ENCODE measurements around the gene CHCHD2.
"Not testable (repeated sequence)": the region's sequence is repeated elsewhere in the genome, so short reads cannot be mapped to it uniquely, and the experiment has no call there.

Gene CHCHD2

GRCh38 chr7:56106108-56107073 is at the start of gene CHCHD2:
TSS of gene CHCHD2 (minus strand) at chr7:56106476. CDS start at chr7:56106413, 63 bp downstream.
- peak; percentile 81 to 84 for DNase-seq

- DNase-seq = not testable (repeated sequence)
These were observed 24.8 kb upstream of the CHCHD2 start for GRCh38 chr7:56131062-56131461.

DNA sequence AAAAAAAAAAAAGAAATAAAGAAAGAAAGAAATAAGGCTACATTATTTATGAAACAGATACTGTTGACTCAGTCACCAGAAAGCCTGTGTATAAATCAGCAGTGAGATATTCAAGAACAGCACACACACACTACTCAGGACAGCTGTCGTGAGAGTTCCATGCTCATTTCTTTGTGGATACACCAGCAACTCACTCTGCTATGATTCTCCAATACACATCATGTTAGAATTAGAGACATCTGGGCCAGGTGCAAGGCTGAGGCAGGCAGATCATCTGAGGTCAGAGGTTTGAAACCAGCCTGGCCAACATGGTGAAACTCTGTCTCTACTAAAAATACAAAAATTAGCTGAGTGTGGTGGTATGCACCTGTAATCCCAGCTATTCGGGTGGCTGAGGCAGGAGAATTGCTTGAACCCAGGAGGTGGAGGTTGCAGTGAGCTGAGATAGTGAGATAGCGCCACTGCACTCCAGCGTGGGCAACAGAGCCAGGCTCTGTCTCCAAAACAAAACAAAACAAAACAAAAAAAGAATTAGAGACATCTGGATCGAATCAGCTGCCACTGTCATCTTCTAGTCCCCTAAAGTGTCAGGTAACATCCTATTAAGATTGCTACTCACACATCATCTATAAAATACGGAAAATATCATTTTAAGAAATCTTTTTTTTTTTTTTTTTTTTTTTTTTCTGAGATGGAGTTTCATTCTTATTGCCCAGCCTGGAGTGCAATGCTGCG is 21.1 kb upstream of the CHCHD2 start:
- DNase-seq = no peak

- no peak for DNase-seq
These were observed 19.6 kb upstream of the CHCHD2 start for GRCh38 chr7:56125831-56126230.

- no peak for DNase-seq
These were observed 18.7 kb upstream of the CHCHD2 start for GRCh38 chr7:56124981-56125380.

DNA sequence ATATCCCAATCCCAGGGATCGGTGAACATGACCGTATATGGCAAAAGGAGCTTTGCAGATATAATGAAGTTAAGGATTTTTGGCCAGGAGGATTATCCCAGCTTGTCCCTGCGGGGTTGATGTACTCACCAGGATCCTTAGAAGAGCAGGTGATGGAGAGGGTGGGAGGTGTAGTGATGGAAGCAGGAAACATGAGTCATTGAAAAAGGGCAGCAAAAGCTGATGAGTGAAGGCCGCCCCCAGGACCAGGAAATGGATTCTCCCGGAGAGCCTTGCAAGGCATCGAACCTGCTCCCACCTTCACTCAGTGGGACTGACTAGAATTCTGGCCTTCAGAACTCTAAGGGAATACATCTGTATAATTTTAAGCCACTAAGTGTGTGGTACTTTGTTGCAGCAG is 15.2 kb upstream of the CHCHD2 start:
- DNase-seq = no peak

DNA sequence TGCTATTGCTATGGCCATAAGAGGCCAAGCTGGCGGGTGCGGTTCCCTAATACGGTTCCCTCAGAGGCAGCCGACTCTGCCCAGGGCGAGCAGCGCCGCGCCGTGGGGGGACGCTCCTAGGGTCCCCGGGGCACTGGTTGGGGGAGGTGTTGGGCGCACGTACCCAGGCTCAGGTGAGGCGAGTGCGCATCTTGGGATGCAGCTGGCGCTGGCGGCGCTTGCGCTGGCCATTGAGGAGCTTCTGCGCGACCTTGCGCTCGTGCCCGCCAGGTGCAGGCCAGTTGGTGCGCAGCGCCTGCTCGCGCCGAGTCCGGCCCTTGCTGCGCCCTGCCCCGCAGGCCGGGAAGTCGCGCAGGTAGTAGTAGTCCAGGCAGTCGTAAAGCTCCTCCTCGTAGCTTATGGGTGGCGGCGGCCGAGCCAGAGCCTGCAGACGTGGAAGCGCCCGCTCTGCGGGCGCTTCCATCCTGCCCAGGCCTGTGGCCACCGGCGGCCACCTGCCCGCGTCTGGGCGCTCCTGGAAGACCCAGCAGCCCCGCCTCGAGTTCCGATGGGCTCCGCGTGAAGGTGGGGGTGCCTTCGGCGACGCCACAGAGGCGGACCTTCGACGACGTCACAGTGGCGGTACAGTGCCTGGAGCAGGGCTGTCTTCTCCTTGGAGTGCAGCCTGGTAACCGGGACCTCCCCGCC is 9.7 kb upstream of the CHCHD2 start, which contains the start of gene NUPR2:
Gene NUPR2 (minus strand): TSS at position 566 of the 687 bp plus-strand sequence. CDS start 103 bp downstream, at position 463.
- no peak for DNase-seq

- DNase-seq = not testable (repeated sequence)
These were observed 6.0 kb upstream of the CHCHD2 start for GRCh38 chr7:56112244-56112643.

DNA sequence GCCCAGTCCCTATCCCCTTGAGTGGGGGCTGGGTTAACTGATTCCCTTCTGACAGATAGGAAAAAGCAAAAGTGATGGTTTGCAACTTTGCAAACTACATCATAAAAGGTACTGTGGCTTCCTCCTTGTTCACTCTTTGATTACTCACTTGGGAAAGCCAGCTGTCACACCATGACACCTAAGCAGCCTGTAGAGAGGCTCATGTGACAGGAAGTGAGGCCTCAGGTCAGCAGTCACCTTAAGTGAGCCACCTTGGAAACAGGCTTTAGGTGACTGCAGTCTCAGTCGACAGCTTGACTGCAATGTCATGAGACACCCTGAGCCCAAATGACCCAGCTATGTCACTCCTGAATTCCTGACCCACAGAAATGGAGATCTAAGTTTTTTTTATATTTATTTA is 4.3 kb upstream of the CHCHD2 start:
- no peak for DNase-seq

DNA sequence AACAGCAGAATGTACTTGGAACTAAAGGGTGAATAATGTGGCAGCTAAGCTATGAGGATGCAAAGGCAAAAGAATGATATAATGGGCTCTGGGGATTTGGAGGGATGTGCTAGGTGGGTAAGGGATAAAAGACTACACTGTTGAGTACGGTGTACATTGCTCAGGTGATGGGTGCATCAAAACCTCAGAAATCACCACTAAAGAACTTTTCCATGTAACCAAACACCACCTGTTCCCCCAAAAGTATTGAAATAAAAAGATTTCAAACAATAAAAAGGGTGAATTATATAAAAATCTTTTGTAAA is 1.6 kb upstream of the CHCHD2 start:
- DNase-seq = no peak

DNA sequence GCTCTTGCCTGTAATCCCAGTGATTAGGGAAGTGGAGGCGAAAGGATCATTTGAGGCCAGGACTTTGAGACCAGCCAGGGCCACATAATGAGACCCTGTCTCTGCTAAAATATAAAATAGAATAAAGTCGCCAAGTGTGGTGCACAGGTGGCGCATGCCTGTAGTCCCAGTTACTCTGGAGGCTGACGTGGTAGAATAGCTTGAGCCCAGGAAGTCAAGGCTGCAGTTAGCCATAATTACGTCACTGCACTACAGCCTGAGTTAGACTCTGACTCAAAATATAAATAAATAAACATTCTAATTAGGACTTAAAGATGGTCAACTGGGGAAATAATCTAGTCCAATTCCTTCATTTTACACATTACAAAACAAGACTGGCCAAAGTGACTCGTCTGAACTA is 768 bp downstream of the CHCHD2 start:
- DNase-seq = peak in 1 of 2 donors; percentile 5

- not testable (repeated sequence) for DNase-seq
These were observed 2.1 kb downstream of the CHCHD2 start for GRCh38 chr7:56104138-56104537.

DNA sequence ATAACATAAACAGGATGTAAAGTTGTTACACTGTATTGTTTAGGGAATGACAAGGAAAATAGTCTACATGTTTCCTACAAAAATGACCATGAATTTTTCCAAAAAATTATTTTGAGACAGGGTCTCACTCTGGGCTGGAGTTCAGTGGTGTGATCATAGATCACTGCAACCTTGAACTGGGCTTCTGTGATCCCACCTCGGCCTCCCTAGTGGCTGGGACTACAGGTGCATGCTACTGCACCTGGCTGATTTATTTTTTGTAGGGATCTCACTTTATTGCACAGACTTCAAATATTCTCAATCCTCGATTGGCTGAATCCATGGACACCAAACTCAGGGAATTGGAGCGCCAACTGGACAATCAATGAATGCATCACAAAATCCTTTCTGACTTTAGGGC is 6.6 kb downstream of the CHCHD2 start:
- no peak for DNase-seq

DNA sequence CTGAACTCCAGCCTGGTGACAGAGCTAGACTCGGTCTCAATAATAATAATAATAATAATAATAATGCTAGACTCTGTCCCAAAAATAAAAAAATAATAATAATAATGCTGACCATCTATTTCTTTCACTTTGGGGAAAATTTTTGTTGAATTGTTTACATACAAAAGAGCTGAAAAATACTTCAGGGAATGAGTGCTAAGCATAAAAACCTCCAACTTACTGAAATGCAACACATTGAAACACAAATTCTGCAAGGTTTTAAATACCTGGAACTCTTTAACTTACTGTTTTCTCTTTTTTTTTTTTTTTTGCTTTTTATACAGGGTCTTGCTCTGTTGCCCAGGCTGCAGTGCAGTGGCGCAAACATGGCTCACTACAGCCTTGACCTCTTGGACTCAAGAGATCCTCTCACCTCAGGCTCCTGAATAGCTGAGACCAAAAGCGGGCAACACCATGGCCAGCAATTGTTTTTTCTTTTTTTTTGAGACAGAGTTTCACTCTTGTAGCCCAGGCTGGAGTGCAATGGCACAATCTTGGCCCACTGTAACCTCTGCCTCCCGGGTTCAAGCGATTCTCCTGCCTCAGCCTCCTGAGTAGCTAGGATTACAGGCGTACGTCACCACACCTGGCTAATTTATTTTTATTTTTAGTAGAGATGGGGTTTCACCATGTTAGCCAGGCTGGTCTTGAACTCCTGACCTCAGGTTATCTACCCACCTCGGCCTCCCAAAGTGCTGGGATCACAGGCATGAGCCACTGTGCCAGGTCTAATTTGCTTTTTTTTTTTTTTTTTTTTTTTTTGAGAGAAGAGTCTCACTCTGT is 7.9 kb downstream of the CHCHD2 start:
- not testable (repeated sequence) for DNase-seq

DNA sequence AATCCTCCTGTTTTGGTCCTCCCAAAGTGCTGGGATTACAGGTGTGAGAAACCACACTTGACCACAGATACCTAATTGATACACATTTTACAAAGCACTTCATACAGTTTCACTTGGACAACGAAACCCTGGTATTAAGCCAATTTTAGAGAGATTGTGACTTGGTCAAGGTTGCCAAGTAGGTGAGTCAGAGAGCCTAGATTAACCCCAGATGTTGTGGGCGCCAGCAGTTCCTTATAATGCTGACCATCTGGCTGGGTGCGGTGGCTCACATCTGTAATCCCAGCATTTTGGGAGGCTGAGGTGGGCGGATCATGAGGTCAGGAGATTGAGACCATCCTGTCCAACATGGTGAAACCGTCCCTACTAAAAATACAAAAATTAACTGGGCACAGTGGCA is 8.6 kb downstream of the CHCHD2 start:
- no peak for DNase-seq

DNA sequence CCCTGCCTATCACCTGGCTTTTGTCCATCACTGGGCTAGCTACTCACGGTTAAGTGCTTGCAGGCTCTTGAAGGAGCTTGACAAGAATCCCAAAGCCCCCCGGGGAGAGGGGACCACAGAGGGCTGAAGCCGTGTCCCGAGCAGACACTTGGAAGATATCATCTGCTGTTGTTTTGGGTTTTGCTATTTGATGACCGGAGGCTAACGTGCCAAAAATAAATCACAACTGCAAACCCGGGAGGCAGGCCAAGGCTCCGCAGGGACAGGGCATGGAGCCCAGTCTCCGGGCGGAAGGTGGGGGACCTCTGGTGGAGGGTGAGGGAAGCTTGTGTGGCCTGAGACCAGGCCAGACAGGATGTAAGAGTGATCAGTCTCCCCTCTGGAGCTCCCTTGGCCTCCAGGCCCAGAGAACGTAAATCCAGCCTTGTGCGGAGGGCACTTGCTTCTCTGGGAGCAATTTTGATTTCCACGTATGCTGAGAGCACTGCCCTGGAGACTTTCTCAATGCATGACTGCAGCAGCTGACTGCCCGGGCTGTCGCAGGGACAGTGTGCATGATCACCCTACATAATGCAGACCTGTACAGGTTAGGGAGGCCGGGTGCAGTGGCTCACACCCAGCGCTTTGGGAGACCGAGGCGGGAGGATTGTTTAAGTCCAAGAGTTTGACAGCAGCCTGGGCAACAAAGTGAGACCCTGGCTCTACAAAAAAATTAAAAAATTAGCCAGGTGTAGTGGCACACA is 13.3 kb downstream of the CHCHD2 start, which contains the start of gene PHKG1:
Gene PHKG1 (minus strand): TSS at position 164 of the 743 bp plus-strand sequence. CDS start 4,011 bp downstream, outside the sequence.
- DNase-seq = no peak

GRCh38 chr7:56092388-56092787 is 13.9 kb downstream of the CHCHD2 start:
- DNase-seq = not testable (repeated sequence)

- no peak for DNase-seq
These were observed 14.7 kb downstream of the CHCHD2 start for GRCh38 chr7:56091591-56091990.

DNA sequence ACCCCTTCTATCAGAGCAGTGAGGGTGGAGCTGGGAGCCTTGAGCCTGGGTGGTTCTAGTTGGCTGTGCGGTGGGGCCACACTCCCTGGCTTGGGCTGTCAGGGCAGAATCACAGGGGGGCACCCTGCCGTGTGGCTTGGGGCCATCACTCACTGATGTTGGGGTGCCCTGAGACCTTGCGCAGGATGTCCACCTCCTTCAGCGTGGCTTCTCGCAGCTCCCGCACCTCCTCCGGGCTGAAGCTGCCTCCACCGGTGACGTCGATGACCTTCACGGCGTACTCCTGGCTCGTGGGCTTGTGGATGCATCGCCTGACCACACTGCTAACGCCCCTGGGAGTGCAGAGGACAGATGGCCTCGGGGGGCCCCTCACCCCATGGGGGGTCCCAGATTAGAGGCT is 18.8 kb downstream of the CHCHD2 start:
- no peak for DNase-seq

- DNase-seq = no peak
These were observed 19.5 kb downstream of the CHCHD2 start for GRCh38 chr7:56086761-56087160.

DNA sequence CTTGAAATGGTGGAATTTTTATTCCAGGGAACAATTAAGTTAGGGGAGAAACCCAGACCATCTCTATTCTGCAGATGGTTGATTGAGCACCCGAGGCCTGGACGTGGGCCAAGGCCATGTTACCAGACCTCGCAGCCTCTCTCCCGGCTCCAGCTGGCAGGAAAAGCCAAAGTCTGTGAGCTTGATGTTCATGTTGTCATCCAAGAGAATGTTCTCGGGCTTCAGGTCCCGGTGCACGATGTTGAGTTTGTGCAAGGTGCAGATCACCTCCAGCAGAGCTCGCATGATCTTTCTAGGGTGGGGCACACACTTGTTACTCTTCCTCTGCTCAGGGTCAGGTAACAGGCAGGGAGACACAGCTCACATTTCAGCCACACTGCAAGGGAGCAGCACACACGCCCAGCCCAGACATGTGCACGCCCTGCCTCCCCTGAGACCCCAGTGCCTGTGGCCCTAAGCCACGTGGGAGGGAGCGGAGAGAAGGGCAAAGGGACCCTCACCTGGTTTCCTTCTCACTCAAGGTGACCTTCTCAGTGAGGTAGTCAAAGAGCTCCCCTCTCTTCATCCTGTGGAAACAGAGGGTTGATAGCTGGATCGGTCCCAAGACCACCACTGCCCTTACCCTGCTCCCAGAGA is 23.0 kb downstream of the CHCHD2 start:
- DNase-seq = no peak

Data from stimulated activated CD4-positive, alpha-beta T cell treated with anti-CD3 and anti-CD28 coated beads, Interleukin-2, amount 100 ng/mL, for 48 hours (primary cell).